COLO829 (cell line): ENCODE results near the gene RGPD8.

Experiments
- DNase-seq: peaks from one replicate; pipeline ENCODE4 v3.0.0; 2012; ENCODE audit warnings: low spot score

RGPD8 gene

DNA sequence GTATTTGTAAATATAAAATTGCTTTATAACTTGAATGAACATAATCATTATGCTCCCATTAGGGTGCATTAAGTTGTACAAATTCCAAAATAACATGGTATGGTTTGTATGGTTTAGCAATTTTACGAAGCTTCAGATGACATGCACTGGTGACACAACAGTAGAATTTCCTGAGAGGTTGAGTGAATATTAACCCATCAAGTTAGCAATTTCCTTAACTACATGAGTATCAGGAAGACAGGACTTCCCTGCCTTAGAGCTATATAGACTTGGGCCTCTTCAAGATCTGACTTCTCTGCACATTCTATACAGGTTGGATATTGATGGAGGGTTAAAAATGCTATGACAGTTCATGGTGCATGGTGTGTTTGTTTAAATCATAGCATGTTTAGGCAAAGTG lies 97.8 kb downstream of the RGPD8 start:
- no peak for DNase-seq

- no peak for DNase-seq
Measured at GRCh38 chr2:112332123-112332696, 101.2 kb downstream of the RGPD8 start.

DNA sequence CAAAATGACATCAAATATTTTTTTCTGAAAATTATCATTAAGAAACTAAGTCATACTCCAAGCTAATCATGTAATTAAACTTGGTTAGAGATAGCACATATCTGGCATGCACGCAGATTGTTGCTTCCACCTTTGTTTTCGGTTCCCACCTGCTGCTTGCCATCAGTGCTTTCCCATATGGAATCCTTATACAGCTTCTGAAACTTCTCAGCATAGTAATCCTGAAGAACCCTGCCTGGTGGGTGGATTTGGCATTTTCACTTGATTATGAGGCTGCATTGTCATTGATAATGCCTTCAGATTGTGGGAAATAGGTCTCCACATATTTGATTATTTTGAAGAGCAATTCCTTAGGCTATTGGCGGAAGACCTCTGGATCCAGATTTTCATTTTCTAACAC lies 110.5 kb downstream of the RGPD8 start:
- DNase-seq = no peak

DNA sequence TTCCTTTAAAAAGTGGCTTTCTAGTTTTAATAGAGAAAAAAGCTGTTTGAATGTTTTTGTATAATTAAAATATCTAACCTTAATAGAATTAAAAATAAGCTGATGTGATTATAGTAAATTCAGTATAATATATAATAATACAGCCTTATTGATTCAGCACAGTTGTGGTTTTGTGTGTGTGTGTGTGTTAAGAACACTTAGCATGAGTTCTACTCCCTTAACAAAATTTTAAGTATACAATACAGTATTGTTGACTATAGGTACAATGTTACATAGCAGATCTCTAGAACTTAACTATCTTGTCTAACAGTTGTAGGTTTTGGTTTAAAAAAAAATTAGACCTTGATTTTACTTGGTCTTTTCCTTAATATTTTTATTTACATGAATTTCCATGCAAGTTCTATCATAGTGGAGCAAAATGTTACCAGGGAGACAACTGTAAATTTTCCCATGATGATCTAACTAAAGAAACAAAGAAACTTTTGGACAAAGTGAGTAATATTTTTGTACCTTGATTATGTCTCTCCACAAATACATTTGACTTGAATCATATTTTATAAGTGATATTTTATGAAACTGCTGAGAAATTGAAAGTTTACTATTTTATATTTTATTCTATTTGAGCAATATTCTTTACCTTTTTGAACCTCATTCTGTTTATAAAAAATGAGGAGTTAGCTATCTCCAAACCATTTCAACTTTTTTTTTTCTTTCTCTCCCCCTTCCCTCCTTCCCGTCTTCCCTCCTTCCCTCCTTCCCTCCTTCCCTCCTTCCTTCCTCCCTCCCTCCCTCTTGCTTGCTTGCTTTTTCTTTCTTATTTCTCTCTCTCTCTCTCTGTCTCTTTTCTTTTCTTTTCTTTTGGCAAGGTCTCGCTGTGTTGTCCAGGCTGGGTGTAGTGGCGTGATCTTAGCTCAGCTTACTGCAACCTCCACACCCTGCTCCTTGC lies 111.8 kb downstream of the RGPD8 start:
- DNase-seq = no peak
